GM18499 (cell line): ENCODE measurements around the gene MLST8.

ENCODE experiments used
- ATAC-seq: cut with Tn5 transposase; IDR thresholded peaks from one replicate; pipeline ENCODE4 v1.9.1; 2021; ENCODE audit warnings: moderate number of reproducible peaks; ENCODE audit not compliant: insufficient read depth, unreplicated experiment

Gene MLST8, protein sequence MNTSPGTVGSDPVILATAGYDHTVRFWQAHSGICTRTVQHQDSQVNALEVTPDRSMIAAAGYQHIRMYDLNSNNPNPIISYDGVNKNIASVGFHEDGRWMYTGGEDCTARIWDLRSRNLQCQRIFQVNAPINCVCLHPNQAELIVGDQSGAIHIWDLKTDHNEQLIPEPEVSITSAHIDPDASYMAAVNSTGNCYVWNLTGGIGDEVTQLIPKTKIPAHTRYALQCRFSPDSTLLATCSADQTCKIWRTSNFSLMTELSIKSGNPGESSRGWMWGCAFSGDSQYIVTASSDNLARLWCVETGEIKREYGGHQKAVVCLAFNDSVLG

DNA sequence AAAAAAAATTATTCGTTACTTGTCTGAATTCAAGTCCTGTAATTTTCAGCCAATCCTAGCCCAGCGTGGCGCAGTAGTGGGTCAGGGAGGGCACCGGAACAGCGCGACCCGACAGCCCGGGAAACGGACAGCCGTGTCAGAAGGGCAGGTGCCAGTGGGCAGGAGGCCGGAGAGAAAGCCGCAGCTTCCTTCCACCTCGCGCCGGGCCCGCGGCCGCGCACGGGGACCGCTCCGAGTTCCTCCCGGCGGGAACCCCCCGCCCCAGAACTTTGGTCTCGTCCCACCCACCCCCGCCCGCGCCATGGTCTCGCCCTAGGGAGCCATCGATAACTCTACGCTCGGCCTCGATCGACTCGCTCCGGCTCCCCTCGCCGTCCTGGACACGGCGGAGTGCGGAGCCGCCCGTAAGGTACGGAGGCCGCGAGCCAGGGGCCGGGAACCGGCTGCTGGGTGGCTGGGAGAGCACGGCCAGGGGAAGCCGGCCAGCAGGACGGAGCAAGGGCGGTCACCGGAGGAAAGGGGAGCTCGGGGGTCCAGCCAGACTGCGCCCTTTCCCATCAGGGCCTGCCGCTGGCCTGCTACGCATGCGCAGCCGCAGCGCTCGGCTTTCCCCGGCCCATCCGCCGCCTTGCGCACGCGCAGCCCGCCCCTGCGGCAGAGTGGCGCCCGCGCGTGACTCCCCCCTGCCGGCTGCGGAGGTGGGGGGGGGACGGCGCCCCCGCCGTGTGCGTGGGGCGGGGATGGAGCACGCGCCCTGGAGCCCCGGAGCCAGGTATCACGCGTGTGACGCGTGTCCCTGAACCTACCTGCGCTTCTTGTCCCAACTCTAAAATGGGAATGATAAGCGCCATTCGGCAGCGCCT lies at the start of gene MLST8:
MLST8 (plus strand) TSS at position 351 of the 863 bp plus-strand sequence. CDS start 632 bp downstream, outside the sequence.
- peak; percentile 45 for ATAC-seq

DNA sequence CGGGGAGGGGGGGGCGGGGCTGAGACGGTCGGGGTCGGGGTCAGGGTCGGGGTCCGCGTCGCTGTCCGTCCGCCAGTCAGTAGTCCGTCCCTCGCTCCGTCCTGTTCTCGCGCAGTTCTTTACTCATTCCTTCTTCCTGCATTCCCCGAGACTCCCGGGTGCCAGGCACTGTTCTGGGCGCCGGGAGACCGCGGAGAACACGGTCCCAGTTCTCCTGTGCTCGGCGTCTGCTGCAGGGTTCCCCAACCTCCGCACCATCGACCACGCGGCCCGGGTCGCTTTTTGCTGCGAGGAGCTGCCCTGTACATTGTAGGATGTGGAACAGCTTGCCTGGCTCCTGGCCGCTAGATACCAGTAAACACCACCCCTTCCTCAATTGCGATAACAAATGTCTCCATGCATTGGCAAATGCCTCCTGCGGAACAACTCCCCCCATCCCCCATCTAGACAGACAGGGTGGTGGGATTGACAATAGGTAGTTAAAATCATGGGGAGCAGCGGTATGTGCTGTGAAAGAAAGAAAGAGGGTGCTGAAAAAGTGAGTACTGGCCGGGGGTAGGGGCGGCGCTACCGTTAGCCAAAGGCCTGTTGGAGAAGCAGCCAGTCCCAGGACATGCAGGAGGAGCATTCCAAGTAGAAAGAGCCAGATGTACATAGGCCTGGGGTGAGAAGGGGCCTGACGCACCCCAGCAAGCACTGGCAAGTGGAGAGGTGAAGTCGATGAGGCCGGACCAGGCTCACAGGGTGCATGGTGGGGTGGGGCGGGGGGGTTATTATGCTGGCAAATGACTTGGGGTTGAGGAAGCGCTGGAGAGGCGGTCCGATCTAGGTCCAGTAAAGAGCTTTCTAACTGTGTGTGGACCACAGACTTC lies 49.0 kb upstream of the MLST8 start:
- ATAC-seq: no peak

DNA sequence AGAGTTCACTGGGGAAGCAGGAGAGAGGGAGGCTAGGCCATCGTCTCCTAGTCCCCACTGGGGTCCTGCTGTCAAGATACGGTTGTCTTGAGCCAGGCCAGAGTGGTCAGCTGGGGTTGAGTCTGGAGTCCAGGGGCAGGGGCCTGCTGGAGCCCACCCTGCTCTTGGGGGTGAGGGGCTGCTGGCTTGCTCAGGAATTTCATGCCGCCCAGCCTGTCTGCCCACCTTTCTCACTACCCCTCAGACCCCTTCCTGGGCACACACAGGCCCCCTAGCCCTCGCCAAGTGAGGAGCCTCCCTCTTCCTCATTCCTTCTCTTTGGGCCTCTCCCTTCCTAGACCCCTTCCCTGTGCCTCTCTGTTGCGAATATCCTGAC lies 48.4 kb upstream of the MLST8 start:
- ATAC-seq: no peak

DNA sequence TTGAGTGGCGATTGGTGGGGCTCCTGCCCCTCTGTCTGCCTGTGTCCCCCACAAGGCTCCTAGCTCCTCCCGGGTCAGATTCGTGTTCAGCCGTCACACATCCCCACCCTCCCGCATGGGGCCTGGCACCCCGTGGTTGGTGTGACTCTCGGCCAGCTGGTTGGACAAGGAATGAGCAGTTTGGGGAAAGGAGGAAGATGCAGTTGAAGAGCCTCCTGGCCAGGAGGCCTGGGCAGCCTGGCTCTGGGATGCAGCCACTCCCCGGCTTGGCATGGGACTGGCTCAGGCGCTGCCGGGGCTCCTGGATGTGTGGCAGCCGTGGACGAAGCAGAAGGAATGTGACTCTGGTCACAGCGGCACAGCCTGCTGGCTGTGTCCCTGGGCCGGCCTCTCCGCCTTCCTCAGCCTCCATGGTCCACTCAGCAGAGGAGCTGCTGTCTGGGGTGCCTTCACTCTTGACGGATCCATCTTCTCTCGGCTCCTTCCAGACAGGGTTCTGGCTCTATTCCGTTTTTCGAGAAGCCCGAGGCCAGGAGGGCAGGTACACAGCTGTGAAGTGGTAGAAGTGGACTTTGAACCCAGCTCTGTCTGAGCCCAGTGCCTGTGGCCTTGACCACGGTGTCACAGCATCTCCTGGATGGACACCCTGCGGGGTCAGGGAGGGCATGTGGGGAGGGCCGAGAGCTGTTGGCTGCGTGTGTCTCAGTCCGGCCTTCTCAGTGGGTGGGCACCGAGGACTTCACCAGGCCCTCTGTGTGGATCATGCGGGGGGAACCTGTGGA lies 47.6 kb upstream of the MLST8 start:
- no peak for ATAC-seq

DNA sequence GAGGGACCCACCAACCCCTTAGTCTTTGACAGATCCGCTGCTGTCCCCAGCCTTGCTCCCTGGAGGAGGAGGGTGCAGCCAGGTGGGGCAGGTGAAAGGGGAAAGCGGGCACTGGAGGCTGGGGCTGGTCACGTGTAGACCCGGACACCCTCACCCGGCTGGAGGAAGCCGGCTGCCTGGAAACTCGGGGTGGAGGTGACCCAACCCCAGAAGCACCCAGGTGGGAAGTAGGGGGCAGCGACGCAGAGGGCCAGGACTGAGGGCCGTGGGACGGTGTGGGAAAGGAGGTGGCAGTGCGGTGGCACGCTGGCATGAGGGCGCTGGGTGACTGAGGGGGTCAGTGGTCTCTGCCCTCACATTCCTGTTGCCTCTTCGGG lies 47.0 kb upstream of the MLST8 start:
- no peak for ATAC-seq

DNA sequence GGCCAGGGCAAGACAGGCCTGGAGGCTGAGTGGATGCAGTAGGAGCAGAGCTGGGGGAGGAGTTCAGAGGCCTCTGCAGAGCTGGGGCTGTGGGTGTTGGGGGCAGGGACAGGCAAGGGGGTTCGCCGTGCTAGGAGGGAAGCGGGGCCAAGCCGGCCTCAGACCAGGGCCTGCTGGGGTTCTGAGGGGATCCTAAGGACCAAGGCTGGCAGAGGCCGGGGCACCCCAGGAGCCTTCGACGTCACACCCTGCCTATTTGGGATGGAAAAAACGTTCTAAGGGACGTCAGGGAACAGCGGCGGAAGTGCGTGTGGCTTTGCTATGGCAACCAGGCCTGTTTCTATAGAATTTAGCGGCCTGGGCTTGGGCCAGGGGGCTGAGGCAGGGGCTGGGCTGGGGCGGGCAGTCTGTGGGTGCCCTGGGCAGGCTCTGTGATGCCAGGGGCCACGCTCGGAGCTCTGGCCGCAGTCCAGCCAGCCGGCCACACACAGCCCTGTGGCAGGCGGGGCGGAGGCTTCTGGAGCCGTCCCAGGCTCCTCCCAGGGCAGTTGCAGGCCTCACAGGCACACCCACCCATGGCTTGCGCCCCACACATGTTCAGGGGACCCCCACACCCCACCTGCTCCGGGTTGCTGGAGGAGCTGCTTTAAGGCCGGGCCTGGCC lies 45.9 kb upstream of the MLST8 start:
- ATAC-seq: no peak

DNA sequence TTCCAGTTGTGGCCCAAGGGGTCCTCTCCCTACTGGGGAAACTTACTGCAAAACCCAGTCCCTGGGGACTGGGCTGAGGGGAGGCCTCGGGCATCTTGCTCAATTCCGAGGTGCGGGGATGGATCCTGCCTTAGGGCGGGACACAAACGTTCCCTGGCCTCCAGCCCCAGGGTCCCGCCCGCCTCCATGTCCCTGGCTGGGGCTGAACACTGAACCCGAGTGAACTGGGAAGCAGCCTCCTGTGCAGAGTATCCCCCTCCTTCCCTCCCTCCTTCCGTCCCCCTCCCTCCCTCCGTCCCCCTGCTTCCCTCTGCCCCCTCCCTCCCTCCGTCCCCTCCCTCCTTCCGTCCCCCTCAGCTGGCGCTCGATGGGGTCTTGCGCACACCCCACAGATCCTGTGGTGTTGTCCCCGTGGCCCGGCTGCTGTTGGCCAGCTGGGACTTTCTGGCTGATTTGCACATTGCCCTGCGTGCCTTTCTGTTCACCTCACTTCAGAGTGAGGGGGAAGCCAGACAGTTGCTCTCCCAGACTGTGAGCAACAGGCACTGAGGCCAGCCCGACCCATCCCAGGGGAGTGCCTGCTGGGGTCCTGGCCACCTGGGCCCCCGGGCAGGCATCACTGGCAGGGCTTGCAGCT lies 44.2 kb upstream of the MLST8 start:
- no peak for ATAC-seq

DNA sequence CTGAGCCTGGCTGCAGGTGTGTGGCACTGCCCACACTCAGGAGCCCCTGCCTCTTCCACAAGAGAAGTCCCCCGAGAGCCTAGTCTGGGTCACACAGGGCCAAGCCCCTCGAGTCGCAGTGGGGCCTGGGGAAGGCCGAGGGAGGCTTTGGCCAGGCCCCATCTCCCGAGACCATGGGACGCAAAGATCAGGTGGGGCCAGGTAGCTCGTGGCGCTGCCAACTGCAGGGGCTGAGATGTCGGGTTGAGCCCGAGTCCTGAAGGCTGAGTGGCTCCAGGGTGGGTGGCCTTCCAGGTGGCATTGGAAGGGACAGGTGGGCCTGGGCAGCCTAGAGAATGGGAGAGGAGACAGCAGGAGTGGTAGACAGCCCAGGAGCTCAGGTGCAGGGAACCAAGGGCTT lies 43.3 kb upstream of the MLST8 start:
- ATAC-seq: no peak

DNA sequence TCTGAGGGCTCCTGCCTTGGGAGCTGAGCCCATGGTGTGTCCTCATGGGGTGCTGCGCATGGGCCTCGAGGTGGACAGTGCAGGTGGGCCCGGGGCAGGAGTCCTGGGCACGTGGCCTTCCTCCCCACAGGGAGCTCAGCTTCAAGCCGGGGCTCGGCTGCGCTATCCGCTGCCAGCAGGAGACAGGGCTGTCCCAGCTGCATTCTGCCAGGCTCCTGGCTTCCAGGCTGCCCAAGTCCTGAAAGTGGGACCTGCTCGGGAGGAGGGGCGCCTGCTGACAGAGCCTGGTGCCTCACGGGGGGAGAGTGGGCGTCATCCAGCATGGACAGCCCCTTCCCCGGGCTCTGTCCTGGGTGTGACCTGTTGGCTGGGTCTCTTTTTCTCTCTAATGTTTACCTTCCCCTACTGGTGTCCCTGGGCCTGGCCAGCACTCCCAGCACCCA lies 42.6 kb upstream of the MLST8 start:
- ATAC-seq: no peak

DNA sequence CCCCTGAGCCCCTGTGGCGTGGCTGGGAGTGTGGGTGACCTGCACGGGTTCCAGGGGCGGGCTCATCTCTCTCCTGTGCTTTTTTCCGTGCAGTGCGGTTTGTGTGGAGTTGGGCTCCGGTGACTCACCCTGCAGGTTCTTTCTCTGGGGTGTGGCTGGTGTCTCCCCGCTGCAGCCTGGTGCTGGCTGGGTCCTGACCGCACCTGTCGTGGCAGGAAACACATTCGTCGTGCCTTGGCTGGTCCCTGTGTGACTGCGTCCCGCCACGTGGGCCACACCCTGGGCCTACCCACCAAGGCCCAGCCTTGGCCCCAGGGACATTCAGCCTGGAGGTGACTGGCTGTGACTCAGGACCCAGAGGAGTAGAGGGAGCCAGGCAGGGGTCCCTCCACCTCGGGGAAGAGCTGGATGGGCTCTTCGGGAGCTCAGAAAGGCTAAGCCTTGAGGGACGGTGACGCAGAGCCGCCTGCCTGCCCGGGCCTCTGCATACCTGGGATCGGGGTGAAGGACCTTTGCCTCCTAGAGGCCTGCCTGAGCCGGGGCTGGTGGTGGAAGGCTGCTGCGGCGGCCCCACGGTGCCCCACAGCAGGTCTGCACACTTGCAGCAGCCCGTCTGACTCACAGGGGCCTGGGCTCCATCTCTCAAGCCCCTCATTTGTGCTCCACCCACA lies 41.9 kb upstream of the MLST8 start:
- no peak for ATAC-seq

DNA sequence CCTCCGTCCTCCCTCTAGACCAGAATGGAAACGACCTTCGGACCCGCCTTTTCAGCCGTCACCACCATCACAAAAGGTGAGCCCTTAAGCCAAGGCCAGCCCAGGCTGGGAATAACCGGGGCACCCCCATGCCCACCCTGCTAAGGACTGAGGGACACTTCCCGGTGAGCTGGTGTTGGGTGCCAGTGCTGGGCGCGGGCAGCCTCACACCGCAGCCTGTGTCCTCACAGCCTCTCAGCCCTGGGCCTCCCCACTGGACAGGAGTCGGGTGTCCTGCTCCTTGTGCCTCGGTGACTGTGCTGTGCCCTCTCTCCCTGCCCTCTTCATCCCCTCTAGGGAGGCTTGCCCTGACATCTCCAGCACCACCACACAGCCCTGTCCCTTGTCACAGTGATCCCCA lies 39.4 kb upstream of the MLST8 start:
- no peak for ATAC-seq

DNA sequence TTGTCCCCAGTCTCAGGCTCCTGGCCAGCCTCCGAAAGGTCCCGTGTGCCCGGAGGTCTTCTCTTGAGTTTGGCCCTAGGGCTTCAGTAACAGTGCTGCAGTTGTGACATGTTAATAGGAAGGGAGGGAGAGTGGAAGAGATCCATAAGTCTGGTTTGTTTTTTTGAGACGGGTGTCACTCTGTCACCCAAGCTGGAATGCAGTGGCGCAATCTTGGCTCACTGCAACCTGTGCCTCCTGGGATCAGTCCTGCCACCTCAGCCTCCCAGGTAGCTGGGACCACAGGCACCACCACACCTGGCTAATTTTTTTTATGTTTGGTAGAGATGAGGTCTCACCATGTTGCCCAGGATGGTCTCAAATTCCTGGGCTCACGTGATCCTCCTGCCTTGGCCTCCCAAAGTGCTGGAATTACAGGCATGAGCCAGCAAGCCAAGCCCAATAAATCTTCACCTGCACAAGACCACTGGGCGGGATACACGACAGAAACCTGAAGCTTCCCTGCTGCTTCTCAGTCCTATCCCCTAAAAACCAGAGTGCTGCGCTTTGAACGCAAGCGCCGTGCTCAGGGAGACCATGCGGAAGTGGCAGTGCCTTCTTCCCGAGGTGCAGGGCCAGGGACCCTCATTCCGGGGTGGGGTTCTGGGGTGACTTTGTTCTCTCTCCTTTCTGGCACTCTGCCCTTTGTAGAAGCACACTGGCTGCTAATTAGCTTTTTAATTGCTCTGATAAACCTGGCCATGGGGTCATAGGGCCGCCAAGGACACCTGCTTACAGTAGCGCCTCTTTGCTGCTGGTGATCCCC lies 38.8 kb upstream of the MLST8 start:
- no peak for ATAC-seq

DNA sequence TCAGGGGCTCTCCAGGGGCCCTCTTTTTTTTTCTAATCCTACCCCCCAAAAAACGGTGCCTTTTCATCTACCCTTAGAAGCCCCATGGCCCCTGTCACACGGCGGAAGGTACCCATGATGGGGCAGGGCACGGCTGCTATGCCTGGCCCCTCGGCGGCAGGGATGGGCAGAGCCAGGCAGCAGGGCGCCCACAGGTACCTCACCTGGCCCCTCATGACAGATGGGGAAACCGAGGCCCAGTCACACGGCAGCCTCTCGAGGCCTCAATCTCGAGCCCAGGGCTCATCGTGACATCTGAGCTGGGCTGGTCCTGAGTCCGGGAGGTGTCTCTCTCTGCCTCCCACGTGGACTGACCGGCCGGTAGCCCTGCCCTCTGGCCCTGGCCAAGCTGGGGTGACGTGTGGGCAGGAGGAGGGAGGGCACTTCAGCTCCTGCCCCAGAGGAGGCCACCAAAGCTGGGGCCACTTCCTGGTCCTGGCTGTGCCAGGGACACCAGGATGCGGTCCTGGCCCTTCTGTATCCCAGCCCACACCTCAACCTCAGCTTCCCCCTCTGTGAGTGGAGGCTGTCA lies 38.1 kb upstream of the MLST8 start:
- ATAC-seq: no peak

DNA sequence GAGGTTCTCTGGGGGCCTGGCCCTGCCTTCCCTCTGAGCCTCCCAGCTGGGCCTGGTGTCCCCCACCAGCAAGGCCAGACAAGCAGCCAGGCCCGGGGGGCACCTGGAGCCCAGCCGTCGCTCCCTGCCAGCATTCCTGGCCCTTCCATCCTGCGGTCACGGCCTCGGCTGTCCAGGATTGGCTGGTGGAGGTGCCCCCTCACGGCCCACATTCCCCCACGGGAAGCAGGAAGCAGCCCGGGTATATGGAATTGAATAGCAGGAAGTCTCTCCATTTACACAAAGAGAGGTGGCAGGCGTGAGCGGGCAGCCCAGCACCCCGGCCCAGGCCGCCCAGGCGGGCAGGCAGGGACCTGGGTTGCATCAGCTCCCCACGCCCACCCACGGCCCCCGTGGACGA lies 35.2 kb upstream of the MLST8 start:
- no peak for ATAC-seq

DNA sequence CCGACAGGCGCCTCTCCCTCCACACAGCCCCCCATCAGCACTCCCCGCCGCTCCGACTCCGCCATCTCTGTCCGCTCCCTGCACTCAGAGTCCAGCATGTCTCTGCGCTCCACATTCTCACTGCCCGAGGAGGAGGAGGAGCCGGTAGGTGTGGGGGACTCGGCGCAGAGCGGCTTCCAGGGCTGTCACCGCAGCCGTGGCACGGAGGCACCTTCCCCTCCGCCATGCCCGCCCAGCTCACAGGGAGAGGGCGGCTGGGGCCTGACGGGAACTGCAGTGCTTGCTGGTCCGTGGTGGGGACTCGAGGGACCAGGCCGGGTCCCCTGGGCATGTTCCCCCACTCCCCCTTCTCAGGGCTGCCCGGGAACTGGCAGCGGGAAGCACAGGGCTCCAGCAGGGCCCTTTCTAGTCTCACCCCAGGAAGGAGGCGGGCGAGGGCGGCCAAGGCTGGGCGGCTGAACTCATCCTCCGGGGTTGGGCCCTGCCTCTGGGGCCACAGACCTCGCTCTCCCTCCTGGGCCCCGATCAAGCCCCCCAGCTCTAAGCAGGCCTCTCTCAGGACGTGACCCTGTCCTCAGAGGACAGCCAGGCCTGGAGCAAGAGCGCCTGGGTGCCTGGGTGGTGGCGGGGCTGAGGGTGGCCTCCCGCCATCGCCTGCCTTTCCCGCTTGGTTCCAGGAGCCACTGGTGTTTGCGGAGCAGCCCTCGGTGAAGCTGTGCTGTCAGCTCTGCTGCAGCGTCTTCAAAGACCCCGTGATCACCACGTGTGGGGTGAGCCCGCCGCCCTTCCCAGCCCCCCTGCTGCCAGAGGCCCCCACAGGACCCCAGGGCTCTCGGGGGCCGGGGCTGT lies 34.4 kb upstream of the MLST8 start:
- ATAC-seq: no peak

DNA sequence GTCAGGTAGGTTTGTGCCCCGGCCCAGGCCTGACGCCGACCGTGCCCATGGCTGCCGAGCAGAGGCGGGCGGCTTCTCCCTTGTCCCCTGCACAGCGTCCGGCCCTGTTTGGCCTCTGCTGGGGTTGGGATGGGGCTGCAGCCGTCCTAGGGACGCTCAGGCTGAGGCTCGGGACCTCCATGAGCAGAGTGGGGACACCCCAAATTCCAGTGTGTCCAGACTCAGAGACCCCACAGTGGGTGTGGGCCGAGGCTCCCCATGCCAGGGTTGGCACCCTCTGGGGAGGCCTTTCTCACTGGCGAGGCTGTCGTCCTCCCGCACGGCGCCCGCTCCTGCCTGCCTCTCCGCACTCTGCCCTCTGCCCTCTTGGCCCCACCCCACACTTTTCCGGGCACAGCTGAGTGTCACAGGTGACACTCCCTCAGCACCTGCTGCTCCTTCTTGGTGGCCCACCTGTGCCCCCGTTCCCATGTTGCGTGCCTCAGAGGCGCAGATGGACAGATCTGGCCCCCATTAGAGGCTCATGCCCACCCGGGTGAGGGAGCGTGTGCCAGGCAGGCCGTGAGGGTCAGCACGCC lies 33.6 kb upstream of the MLST8 start:
- no peak for ATAC-seq
